GM18505 (cell line): Measurements from ENCODE around the gene TMEM256.

ENCODE experiments used
- ATAC-seq: cut with Tn5 transposase; IDR thresholded peaks from one replicate; pipeline ENCODE4 v1.9.1; 2021; ENCODE audit not compliant: unreplicated experiment
- POLR2A ChIP-seq: IDR thresholded peaks from 4 replicates; pipeline ENCODE4 v1.6.1; 2011; ENCODE audit warnings: borderline replicate concordance; ENCODE audit not compliant: insufficient read depth, insufficient read length; ENCODE audit errors: extremely low read depth

The TMEM256 gene

GRCh38 chr17:7354262-7354843 is 49.5 kb downstream of the TMEM256 start:
- no peak for ATAC-seq

More at GRCh38 chr17:7354262-7354843, 49.5 kb downstream of the TMEM256 start:
- no peak for TF ChIP-seq POLR2A
